ENCODE measurements around the gene ASS1.

GRCh38 chr9:130450344-130451003, 5.7 kb downstream of the ASS1 start:
- no peak for TF ChIP-seq CTCF (IDR thresholded peaks at IDR 0.05)
- TF ChIP-seq POLR2A (IDR thresholded peaks at IDR 0.05), result no peak
- TF ChIP-seq EP300 (IDR thresholded peaks at IDR 0.05), result no peak
